Nephron (organoid): ENCODE results near the gene NOS1.
A peak's percentile ranks its signal among the peaks of the same experiment; 100 is the strongest.

Experiments used
- H3K27ac Mint-ChIP-seq, 3 experiments: 2 replicates each; pipeline ENCODE4 v1.8.0; 2020; ENCODE audit warnings: mixed read lengths in 3 of 3, mild to moderate bottlenecking in 2 of 3, moderate library complexity in 1 of 3
- H3K27me3 Mint-ChIP-seq: 2 replicates; pipeline ENCODE4 v1.8.0; 2021; ENCODE audit warnings: low read depth, mild to moderate bottlenecking, moderate library complexity, mixed read lengths
- H3K36me3 Mint-ChIP-seq: 2 replicates; pipeline ENCODE4 v1.8.0; 2020; ENCODE audit warnings: low read depth, mixed read lengths
- H3K4me1 Mint-ChIP-seq: 2 replicates; pipeline ENCODE4 v1.8.0; 2020; ENCODE audit warnings: mixed read lengths
- H3K4me3 Mint-ChIP-seq, 3 experiments: 2 replicates each; pipeline ENCODE4 v1.8.0; 2020; ENCODE audit warnings: mild to moderate bottlenecking in 3 of 3, mixed read lengths in 3 of 3, moderate library complexity in 2 of 3
- H3K9me3 Mint-ChIP-seq: 2 replicates; pipeline ENCODE4 v1.8.0; 2020; ENCODE audit warnings: mixed read lengths
- CTCF ChIP-seq, 3 experiments: fragments of 200-600 bp; sonication (generic); IDR thresholded peaks; one replicate each; pipeline ENCODE4 v1.5.0; 2021; ENCODE audit warnings: antibody characterized with exemption in 3 of 3; ENCODE audit not compliant: unreplicated experiment in 3 of 3

The NOS1 gene

GRCh38 chr12:117167769-117168168 lies 193.7 kb downstream of the NOS1 start:
- Mint-ChIP-seq H3K4me3 (no peak overlapping the region), H3K4me1 (no peaks in the 10 kb centered on the region), H3K27ac (no peak overlapping the region), H3K36me3 (peaks cover 80% of the 10 kb centered on the region), H3K9me3 (no peaks in the 10 kb centered on the region), H3K27me3 (no peaks in the 10 kb centered on the region)
- TF ChIP-seq CTCF (IDR thresholded peaks at IDR 0.05; ENCODE audit: unreplicated experiment in 3 of 3): no peak

GRCh38 chr12:117166107-117166506 lies 195.3 kb downstream of the NOS1 start:
- Mint-ChIP-seq H3K27ac (no peak overlapping the region), H3K36me3 (peaks cover 80% of the 10 kb centered on the region), H3K4me1 (peaks cover 6% of the 10 kb centered on the region), H3K4me3 (no peak overlapping the region), H3K9me3 (no peaks in the 10 kb centered on the region), H3K27me3 (no peaks in the 10 kb centered on the region)
- no peak for TF ChIP-seq CTCF (IDR thresholded peaks at IDR 0.05; ENCODE audit: unreplicated experiment in 3 of 3)

- Mint-ChIP-seq H3K36me3 (peaks cover 83% of the 10 kb centered on the region), H3K4me1 (peaks cover 6% of the 10 kb centered on the region), H3K4me3 (no peak overlapping the region), H3K9me3 (no peaks in the 10 kb centered on the region), H3K27ac (no peak overlapping the region), H3K27me3 (no peaks in the 10 kb centered on the region)
- no peak for TF ChIP-seq CTCF (IDR thresholded peaks at IDR 0.05; ENCODE audit: unreplicated experiment in 3 of 3)
Observed at GRCh38 chr12:117165342-117165741, 196.1 kb downstream of the NOS1 start.

GRCh38 chr12:117162633-117163032 lies 198.8 kb downstream of the NOS1 start:
- no peaks in the 10 kb centered on the region for H3K9me3 Mint-ChIP-seq
- H3K4me1 Mint-ChIP-seq: peaks cover 6% of the 10 kb centered on the region
- H3K27ac Mint-ChIP-seq: peak overlapping the region in 1 of 3 experiments; percentile 75
- H3K4me3 Mint-ChIP-seq: no peak overlapping the region
- TF ChIP-seq CTCF (IDR thresholded peaks at IDR 0.05; ENCODE audit: unreplicated experiment in 3 of 3): no peak
- no peaks in the 10 kb centered on the region for H3K27me3 Mint-ChIP-seq
- H3K36me3 Mint-ChIP-seq: peaks cover 84% of the 10 kb centered on the region

GRCh38 chr12:117162167-117162539 lies 199.3 kb downstream of the NOS1 start:
- H3K4me3 Mint-ChIP-seq: no peak overlapping the region
- TF ChIP-seq CTCF (IDR thresholded peaks at IDR 0.05; ENCODE audit: unreplicated experiment in 3 of 3): no peak
- peaks cover 6% of the 10 kb centered on the region for H3K4me1 Mint-ChIP-seq
- peak overlapping the region in 2 of 3 experiments; percentile 71 to 75 for H3K27ac Mint-ChIP-seq
- H3K27me3 Mint-ChIP-seq: no peaks in the 10 kb centered on the region
- H3K36me3 Mint-ChIP-seq: peaks cover 84% of the 10 kb centered on the region
- H3K9me3 Mint-ChIP-seq: no peaks in the 10 kb centered on the region

- Mint-ChIP-seq H3K9me3 (no peaks in the 10 kb centered on the region), H3K27me3 (no peaks in the 10 kb centered on the region), H3K4me1 (peaks cover 6% of the 10 kb centered on the region), H3K4me3 (peak overlapping the region in 1 of 3 experiments; percentile 15), H3K27ac (peak overlapping the region in 2 of 3 experiments; percentile 71 to 75), H3K36me3 (peaks cover 83% of the 10 kb centered on the region)
- TF ChIP-seq CTCF (IDR thresholded peaks at IDR 0.05; ENCODE audit: unreplicated experiment in 3 of 3): no peak
Observed at GRCh38 chr12:117161460-117162166, 199.8 kb downstream of the NOS1 start.
